HepG2 (cell line): ENCODE results near the gene BATF2. TPM values are rescaled to one million over a fixed set of nuclear protein-coding genes. Genes with fewer than 3 reads are reported as not detected.

Experiments
- ATF2 ChIP-seq: sonication (generic); formaldehyde crosslinking; IDR thresholded peaks from 2 replicates; pipeline ENCODE4 v1.4.0; 2020; ENCODE audit warnings: missing genetic modification reagents
- ELF4 ChIP-seq: sonication (generic); formaldehyde crosslinking; IDR thresholded peaks from 2 replicates; pipeline ENCODE4 v1.5.0; 2020; ENCODE audit warnings: missing genetic modification reagents, mild to moderate bottlenecking, moderate library complexity, borderline replicate concordance
- ESRRA ChIP-seq: sonication (generic); formaldehyde crosslinking; IDR thresholded peaks from 2 replicates; pipeline ENCODE4 v1.5.1; 2020; ENCODE audit warnings: mild to moderate bottlenecking, low read depth, missing genetic modification reagents
- FLYWCH1 ChIP-seq: sonication (generic); formaldehyde crosslinking; IDR thresholded peaks from 2 replicates; pipeline ENCODE4 v1.8.1; 2023; ENCODE audit warnings: mild to moderate bottlenecking, missing genetic modification reagents
- KDM3A ChIP-seq: IDR thresholded peaks from 2 replicates; pipeline ENCODE4 v1.6.1; 2018; ENCODE audit warnings: low read depth, missing compliant biosample characterization
- MED13 ChIP-seq: sonication (generic); formaldehyde crosslinking; IDR thresholded peaks from 2 replicates; pipeline ENCODE4 v1.5.0; 2020; ENCODE audit warnings: missing genetic modification reagents
- NCOA2 ChIP-seq: sonication (generic); formaldehyde crosslinking; IDR thresholded peaks from 2 replicates; pipeline ENCODE4 v1.8.0; 2022; ENCODE audit warnings: inconsistent platforms
- NFKBIZ ChIP-seq: IDR thresholded peaks from 2 replicates; pipeline ENCODE4 v1.6.1; 2018; ENCODE audit warnings: missing genetic modification reagents, missing compliant biosample characterization
- REL ChIP-seq: sonication (generic); formaldehyde crosslinking; conservative IDR thresholded peaks from 2 replicates; pipeline ENCODE4 v1.8.0; 2022; ENCODE audit warnings: mild to moderate bottlenecking, missing genetic modification reagents, moderate library complexity
- REPIN1 ChIP-seq: sonication (generic); formaldehyde crosslinking; IDR thresholded peaks from 2 replicates; pipeline ENCODE4 v1.8.0; 2022; ENCODE audit warnings: missing genetic modification reagents, low read depth, mild to moderate bottlenecking, borderline replicate concordance
- RFXAP ChIP-seq: sonication (generic); formaldehyde crosslinking; IDR thresholded peaks from 2 replicates; pipeline ENCODE4 v1.4.0; 2020; ENCODE audit warnings: missing genetic modification reagents, borderline replicate concordance
- SOX13 ChIP-seq, 3 experiments: fragments of 450-650 bp in 1 of 3; sonication (generic) in 1 of 3; formaldehyde crosslinking in 1 of 3; IDR thresholded peaks in 2 of 3; conservative IDR thresholded peaks in 1 of 3; 2 replicates each; pipeline versions ENCODE4 v1.5.0 to v1.6.1; 2016 to 2020; ENCODE audit warnings: antibody characterized with exemption in 1 of 3, mild to moderate bottlenecking in 1 of 3, missing compliant biosample characterization in 1 of 3, missing genetic modification reagents in 1 of 3, moderate library complexity in 1 of 3
- SP140L ChIP-seq: sonication (generic); formaldehyde crosslinking; IDR thresholded peaks from 2 replicates; pipeline ENCODE4 v1.4.0; 2020; ENCODE audit warnings: missing genetic modification reagents, borderline replicate concordance
- YEATS4 ChIP-seq: sonication (generic); formaldehyde crosslinking; IDR thresholded peaks from 2 replicates; pipeline ENCODE4 v1.4.0; 2020; ENCODE audit warnings: missing genetic modification reagents, borderline replicate concordance
- ZBTB38 ChIP-seq: sonication (generic); formaldehyde crosslinking; IDR thresholded peaks from 2 replicates; pipeline ENCODE4 v1.5.1; 2020; ENCODE audit warnings: mild to moderate bottlenecking, missing genetic modification reagents
- ZNF235 ChIP-seq: sonication (generic); formaldehyde crosslinking; IDR thresholded peaks from 2 replicates; pipeline ENCODE4 v1.8.1; 2023; ENCODE audit warnings: mild to moderate bottlenecking, missing genetic modification reagents, borderline replicate concordance
- ZNF30 ChIP-seq: sonication (generic); formaldehyde crosslinking; IDR thresholded peaks from 2 replicates; pipeline ENCODE4 v1.5.0; 2020; ENCODE audit warnings: mild to moderate bottlenecking, missing genetic modification reagents
- ZNF451 ChIP-seq: sonication (generic); formaldehyde crosslinking; IDR thresholded peaks from 2 replicates; pipeline ENCODE4 v1.5.0; 2020; ENCODE audit warnings: mild to moderate bottlenecking, missing genetic modification reagents
- ZNF564 ChIP-seq: sonication (generic); formaldehyde crosslinking; IDR thresholded peaks from 2 replicates; pipeline ENCODE4 v1.8.1; 2023; ENCODE audit warnings: mild to moderate bottlenecking, missing genetic modification reagents
- polyA plus RNA-seq, 8 experiments: library from polyadenylated mRNA; depleted of rRNA in 3 of 8; stranded (reverse) in 7 of 8; unstranded in 1 of 8; fragments of >200 nt; fragmentation: Illumina TruSeq in 4 of 8; extraction: Trizol in 4 of 8; gene quantifications; 2 replicates each; pipeline versions ENCODE4 v1.2.1 to v1.2.3, GENCODE V29; 2011 to 2016; ENCODE audit warnings: low read depth in 4 of 8, missing spikeins in 1 of 8, mixed read lengths in 1 of 8; ENCODE audit not compliant: insufficient read depth in 1 of 8
- total RNA-seq, 5 experiments: library from RNA; depleted of rRNA; stranded (reverse); fragments of >200 nt; fragmentation: Illumina TruSeq; extraction: Trizol; gene quantifications; 2 replicates each; pipeline ENCODE4 v1.2.3, GENCODE V29; 2016; ENCODE audit warnings: low read depth in 1 of 5
- TF ChIP-seq, protein P1 (sequence below): sonication (generic); formaldehyde crosslinking; IDR thresholded peaks from 2 replicates; pipeline ENCODE4 v1.4.0; 2020; ENCODE audit warnings: missing genetic modification reagents
- TF ChIP-seq, protein P2 (sequence below): sonication (generic); formaldehyde crosslinking; IDR thresholded peaks from 2 replicates; pipeline ENCODE4 v1.4.0; 2020; ENCODE audit warnings: missing genetic modification reagents, borderline replicate concordance
- TF ChIP-seq, protein P3 (sequence below): sonication (generic); formaldehyde crosslinking; IDR thresholded peaks from 2 replicates; pipeline ENCODE4 v1.5.0; 2020; ENCODE audit warnings: mild to moderate bottlenecking, missing genetic modification reagents

Gene BATF2
- total and polyA plus RNA-seq, 2 of the 13 experiments (the other 11 are each of a cell fraction or from before 2014, with no cell fraction given), result 2.8 to 3.9 TPM

- TF ChIP-seq ZNF235 (CRISPR knock-in tag), result no peak
- TF ChIP-seq FLYWCH1 (CRISPR knock-in tag), result no peak
- TF ChIP-seq REPIN1, result no peak
- no peak for TF ChIP-seq SOX13 (IDR thresholded peaks at IDR 0.05)
- no peak for TF ChIP-seq SOX13 (CRISPR knock-in tag; conservative IDR thresholded peaks at IDR 0.05 in 1 of 2, IDR thresholded peaks at IDR 0.05 in 1 of 2)
- TF ChIP-seq ESRRA (CRISPR knock-in tag), result no peak
- no peak for TF ChIP-seq RFXAP (CRISPR knock-in tag)
- no peak for TF ChIP-seq REL (CRISPR knock-in tag)
- TF ChIP-seq MED13 (CRISPR knock-in tag), result no peak
- no peak for TF ChIP-seq KDM3A (CRISPR knock-in tag)
- TF ChIP-seq ZNF451 (CRISPR knock-in tag), result no peak
- TF ChIP-seq, protein P1, sequence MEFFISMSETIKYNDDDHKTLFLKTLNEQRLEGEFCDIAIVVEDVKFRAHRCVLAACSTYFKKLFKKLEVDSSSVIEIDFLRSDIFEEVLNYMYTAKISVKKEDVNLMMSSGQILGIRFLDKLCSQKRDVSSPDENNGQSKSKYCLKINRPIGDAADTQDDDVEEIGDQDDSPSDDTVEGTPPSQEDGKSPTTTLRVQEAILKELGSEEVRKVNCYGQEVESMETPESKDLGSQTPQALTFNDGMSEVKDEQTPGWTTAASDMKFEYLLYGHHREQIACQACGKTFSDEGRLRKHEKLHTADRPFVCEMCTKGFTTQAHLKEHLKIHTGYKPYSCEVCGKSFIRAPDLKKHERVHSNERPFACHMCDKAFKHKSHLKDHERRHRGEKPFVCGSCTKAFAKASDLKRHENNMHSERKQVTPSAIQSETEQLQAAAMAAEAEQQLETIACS (CRISPR knock-in tag), result no peak
- TF ChIP-seq YEATS4 (CRISPR knock-in tag), result peak; percentile 2; the same call in 1 of the 2 replicates
- TF ChIP-seq, protein P2, sequence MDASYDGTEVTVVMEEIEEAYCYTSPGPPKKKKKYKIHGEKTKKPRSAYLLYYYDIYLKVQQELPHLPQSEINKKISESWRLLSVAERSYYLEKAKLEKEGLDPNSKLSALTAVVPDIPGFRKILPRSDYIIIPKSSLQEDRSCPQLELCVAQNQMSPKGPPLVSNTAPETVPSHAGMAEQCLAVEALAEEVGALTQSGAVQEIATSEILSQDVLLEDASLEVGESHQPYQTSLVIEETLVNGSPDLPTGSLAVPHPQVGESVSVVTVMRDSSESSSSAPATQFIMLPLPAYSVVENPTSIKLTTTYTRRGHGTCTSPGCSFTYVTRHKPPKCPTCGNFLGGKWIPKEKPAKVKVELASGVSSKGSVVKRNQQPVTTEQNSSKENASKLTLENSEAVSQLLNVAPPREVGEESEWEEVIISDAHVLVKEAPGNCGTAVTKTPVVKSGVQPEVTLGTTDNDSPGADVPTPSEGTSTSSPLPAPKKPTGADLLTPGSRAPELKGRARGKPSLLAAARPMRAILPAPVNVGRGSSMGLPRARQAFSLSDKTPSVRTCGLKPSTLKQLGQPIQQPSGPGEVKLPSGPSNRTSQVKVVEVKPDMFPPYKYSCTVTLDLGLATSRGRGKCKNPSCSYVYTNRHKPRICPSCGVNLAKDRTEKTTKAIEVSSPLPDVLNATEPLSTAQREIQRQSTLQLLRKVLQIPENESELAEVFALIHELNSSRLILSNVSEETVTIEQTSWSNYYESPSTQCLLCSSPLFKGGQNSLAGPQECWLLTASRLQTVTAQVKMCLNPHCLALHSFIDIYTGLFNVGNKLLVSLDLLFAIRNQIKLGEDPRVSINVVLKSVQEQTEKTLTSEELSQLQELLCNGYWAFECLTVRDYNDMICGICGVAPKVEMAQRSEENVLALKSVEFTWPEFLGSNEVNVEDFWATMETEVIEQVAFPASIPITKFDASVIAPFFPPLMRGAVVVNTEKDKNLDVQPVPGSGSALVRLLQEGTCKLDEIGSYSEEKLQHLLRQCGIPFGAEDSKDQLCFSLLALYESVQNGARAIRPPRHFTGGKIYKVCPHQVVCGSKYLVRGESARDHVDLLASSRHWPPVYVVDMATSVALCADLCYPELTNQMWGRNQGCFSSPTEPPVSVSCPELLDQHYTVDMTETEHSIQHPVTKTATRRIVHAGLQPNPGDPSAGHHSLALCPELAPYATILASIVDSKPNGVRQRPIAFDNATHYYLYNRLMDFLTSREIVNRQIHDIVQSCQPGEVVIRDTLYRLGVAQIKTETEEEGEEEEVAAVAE, result no peak
- TF ChIP-seq NFKBIZ (CRISPR knock-in tag), result no peak
- no peak for TF ChIP-seq NCOA2
- TF ChIP-seq ZNF564 (CRISPR knock-in tag), result peak; percentile 22; the same call in 1 of the 2 replicates
- TF ChIP-seq ZNF30 (CRISPR knock-in tag), result no peak
- no peak for TF ChIP-seq SP140L (CRISPR knock-in tag)
- no peak for TF ChIP-seq ELF4 (CRISPR knock-in tag)
- no peak for TF ChIP-seq ATF2 (CRISPR knock-in tag)
- TF ChIP-seq, protein P3, sequence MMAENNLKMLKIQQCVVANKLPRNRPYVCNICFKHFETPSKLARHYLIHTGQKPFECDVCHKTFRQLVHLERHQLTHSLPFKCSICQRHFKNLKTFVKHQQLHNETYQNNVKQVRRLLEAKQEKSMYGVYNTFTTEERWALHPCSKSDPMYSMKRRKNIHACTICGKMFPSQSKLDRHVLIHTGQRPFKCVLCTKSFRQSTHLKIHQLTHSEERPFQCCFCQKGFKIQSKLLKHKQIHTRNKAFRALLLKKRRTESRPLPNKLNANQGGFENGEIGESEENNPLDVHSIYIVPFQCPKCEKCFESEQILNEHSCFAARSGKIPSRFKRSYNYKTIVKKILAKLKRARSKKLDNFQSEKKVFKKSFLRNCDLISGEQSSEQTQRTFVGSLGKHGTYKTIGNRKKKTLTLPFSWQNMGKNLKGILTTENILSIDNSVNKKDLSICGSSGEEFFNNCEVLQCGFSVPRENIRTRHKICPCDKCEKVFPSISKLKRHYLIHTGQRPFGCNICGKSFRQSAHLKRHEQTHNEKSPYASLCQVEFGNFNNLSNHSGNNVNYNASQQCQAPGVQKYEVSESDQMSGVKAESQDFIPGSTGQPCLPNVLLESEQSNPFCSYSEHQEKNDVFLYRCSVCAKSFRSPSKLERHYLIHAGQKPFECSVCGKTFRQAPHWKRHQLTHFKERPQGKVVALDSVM (CRISPR knock-in tag), result peak; percentile 98
- TF ChIP-seq ZBTB38 (CRISPR knock-in tag), result no peak
These were observed 18.0 kb upstream of the BATF2 start (continued) for GRCh38 chr11:65014726-65015227.
